Glomerular visceral epithelial cell (primary cell): ENCODE measurements around the gene MSI2.

Source experiments
- DNase-seq: peaks from one replicate; pipeline ENCODE4 v3.0.0-alpha.2; 2016; ENCODE audit errors: extremely low spot score

Gene MSI2

DNA sequence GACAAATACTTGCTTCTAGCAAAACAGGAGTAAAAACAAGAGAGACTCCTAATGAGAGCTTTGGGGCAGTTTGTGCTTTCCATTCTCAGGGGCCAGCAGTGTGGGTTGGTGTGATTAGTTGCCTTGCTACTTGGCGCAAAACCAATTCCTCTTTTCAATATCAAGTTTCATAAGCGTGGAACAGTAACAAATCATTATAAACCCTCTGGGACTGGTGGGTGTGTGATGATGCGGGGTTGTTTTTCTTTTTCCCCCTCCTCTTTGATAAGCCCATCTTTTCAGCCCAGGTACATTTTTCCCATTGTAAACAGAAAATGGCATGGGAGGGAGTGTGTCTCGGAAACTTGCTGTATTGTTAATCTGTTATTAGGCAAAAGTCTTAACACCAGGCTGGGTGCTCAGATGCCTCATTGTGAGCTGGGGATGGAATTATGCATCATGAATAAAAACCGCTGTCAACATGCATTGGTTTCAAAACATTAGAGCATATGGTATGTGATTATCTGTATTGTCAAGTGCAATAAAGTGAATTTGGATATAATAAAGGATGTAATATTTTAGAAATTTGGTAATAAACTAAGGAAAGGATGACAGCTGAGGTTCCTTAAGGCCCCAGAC, 322.4 kb downstream of the MSI2 start:
- DNase-seq, result no peak

DNA sequence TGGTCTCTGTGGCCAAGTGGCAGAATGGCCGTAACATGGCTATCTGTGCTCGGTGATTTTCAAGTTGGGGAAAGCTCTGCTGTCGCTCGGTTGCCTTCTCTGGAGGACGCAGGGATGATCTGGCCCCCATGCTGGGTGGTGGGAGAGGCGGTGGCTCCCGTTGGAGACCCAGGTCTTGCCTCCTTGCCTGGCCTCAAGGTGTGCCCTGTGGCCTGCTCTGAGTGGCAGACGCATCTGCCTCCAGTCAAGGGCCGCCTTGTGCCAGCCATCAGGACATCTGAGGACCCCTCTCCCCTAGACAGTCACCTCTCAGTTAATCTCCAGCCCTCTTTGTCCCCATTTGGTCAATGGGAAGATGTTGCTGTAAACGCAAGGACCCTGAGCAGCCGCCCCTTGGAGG, 322.9 kb downstream of the MSI2 start:
- no peak for DNase-seq

- no peak for DNase-seq
Observed at GRCh38 chr17:57580055-57580739, 323.9 kb downstream of the MSI2 start.

DNA sequence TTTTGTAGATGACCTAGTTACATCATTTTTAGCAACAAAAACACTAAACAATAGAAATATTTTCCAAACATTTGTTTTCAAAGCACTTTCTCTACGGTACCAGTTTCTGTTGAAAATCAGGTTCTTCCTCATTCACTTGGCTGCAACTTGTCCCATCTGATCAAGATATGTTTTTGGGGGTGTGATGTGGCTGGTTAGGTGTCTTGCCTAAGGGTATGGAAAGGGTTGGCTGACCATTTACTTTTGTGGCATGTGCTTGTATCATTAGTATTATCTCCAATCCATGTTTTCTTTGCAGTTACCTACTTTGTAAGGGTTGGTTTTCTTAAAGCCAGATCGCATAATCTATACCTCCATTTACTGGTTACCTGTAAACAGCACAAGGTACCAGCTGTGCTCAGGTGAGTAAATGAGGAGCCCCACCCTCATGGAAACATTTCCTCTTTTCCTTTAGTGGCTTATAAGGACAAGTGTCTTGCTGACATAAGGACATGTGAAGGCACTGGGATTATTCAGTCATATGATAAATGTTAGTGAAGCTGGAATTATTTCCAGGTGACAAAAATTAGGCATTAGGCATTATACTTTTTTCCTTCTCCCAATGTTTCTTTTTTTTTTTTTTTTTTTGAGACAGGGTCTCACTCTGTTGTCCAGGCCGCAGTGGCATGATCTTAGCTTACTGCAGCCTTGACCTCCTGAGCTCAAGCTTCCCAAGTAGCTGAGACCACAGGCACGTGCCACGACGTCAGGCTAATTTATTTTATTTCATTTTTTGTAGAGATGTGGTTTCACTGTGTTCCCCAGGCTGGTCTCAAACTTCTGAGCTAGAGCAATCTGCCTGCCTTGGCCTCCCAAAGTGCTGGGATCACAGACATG, 326.8 kb downstream of the MSI2 start:
- DNase-seq, result no peak

DNA sequence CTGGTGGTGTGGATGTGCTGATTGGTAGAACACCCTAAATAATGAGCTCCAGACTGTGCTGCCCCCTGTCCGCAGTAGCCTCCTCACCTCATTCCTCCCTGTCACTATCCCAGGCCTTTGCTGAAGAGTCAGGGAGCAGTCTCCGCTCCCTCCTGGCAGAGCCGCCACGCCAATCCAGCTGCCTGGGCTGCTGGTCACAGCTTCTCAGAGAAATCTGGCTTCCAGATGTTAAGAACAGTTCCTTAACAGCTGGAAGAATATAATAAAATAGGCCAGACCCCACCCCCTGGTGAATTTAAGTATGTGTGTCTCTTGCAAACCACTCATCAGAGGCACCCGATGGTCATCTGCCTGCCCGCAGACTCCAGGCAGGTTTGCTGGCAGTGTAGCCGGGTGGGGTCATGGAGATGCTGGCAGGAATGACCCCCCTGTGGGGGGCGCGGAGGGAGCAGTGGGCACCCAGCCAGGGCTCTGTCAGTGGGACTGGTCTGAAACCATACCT, 327.8 kb downstream of the MSI2 start:
- DNase-seq, result no peak

DNA sequence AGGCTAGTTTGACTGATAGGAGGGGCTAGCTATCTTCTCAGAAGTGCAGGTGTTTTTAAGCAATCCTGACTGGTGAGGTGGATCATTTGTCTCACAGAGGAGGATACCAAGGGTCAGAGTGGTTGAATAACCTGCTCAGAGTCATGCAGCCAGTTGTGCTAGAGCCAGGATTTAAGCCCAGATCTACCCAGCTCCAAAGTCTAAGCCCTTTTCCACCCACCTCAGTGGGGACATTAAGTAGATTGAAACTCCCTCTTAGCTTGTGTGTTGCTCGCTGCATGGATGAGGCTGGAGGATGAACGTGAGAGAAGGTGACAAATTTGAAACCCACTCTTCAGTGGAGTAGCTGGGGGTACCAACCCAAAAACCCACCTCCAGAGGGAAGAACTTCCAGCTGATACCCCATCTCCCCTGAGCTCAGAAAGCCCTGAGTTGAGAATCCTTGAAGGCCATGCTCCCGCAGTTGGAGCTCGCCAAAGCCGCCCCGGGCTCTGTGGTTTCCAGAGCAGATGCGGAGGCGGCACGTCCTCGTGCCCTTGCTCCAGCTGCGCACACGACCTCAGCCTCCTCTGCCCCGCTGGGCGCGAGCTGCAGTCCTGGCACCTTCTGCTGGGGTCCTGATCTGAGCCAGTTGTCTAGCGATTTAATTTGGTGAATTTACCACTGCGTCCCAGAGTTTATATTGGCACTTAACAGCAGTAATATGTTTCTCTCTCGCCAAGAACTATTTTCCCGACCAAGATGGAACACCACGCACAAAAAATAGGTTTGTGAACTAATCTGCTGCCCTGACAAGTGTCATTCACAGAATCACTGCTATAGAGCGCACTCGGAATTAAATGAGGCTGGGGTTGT, 329.2 kb downstream of the MSI2 start:
- DNase-seq, result no peak

DNA sequence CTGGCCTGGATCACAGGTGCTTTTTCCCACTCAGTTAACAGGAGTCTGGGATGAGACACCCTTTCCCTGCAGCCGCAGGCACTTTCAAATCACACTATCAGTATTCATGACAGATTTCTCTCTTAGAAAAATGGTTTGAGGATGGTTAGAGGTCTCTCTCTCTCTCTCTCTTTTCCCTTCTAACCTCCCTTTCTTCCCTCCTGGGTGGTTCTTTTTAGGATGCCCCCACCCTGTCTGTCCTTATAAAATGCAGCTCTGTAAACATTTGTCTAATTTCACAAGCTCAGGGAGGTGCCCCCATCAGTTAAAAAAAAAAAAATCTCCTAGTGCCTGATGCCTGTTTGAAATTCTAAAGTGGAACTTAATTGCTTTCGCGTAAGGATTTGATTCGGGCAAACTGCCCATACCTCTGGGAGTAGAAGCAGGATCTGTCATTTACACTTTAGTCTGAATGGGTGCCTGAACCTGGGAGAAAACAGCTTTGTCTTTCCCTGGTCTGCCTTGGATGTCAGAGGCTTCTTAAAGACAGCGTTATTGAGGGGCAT, 329.9 kb downstream of the MSI2 start:
- DNase-seq, result no peak

GRCh38 chr17:57586742-57587141, 330.4 kb downstream of the MSI2 start:
- no peak for DNase-seq

GRCh38 chr17:57587193-57587969, 331.1 kb downstream of the MSI2 start:
- DNase-seq, result no peak

DNA sequence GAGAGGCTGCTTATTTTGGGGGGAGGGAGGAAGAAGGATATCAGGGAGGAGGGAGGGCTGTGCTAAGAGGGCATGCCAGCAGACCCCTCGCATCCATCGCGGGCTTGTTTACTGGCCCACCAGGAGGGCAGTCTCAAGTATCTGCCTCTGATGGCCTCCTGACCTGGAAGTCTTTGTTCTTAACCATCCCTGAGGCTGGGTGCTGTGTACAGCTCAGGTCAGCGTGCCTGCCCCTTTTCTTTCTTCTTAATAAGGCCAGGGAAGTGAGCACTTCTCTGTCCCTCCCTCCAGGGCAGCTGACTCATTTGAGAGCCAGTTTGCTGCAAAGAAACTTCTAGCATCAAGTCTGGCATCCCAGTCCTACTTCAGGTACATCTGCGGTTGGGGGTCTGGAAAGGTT, 331.8 kb downstream of the MSI2 start:
- no peak for DNase-seq

GRCh38 chr17:57589151-57590034, 333.1 kb downstream of the MSI2 start:
- DNase-seq, result no peak

DNA sequence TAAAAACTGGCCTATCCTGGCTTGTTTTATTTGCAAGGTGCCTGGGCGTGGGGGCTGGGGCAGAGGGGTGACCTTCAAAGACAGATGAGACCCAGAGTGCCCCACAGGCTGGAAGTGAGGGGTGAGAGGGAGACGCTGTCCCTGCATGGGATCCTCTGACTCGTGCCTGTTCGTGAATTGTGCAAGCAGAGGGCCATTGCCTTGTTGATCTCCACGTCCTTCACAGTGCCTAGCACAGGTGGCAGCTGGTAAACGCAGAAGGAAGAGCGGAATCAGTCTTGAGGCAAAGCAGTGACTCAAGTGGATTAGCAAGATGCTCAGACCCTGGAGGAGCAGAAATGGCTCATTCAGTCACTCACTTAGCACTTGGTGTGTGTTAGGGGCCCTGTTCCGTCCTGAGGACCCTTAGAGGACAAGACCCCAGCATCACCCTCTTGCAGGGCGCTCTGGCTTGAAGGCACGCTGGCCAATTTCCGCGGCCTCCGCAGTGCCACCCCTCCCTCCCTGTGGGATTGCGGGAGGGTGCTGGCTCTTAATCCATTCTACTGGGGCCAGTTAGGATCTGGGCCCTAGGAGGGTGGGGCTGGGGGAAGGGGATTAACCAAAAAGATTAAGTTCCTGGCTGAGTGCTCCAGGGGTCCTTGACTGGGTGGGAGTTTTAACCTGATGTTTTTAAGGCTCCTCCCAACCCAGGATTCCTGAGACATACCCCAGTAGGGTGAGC, 337.6 kb downstream of the MSI2 start:
- DNase-seq, result no peak

GRCh38 chr17:57594767-57595166, 338.4 kb downstream of the MSI2 start:
- no peak for DNase-seq

DNA sequence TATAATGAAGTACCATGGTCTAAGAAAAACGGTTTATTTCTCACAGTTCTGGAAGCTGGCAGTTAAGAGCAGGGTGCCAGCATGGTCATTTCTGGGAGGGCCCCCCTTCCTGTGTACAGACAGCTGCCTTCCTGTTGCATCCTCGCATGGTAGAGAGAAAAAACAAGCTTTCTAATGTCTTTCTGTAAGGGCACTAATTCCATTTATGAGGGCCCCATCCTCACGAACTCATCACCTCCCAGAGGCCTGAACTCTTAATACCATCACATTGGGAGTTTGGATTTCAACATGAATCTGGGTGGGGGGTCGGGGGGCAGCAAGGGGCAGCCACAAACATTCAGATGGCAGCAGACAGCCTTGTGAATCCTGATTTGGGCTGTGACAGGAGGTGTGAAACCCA, 339.1 kb downstream of the MSI2 start:
- no peak for DNase-seq

DNA sequence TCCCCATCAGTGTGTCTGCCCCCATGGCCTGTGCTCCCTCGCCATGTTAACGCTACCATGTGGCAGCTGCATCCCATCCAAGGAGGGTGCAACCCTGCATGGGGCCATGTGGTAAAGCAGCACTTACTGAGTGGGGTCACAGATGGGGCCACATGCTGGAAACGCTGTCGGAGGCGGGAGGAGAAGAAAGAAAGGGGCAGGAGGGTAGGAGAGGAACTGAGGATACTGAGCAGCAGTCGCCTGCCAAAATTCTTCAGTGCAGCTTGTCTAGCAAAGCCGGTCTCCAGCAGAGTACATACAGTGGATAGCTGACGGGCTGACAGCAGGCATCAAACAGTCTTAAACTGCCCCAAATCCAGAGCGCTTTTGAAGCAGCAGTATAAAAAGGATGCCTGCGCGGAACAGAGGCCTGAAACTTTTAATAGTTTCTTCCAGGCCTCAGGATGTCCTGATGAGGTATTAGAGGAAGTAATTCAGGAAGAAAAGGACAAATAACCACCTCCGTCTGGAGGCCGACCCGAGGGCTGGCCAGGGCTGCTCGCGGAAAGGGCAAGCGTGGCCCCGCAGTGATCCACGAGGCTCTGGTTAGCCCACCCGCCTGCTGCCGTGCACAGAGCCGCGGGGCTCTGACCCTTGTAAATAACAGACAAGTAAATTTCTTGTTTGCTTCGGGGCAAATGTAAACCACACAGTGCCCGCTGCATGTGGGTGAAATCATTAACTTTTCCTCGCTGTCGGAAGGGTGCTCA, 339.8 kb downstream of the MSI2 start:
- no peak for DNase-seq

DNA sequence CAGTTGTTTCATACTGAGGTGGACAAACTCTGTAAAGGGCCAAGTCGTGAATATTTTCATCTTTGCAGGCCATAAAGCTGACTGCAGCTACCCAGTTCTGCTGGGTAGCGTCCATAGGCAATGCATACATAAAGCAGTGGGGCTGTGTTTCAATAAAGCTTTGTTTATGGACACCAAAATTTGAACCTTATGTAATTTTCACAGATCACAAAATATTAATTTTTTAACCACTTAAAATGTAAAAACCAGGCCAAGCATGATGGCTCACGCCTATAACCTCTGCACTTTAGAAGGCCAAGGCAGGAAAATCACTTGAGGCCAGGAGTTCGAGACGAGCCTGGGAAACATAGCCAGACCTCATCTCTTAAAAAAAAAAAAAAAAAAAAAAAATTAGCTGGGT, 340.8 kb downstream of the MSI2 start:
- DNase-seq, result no peak

DNA sequence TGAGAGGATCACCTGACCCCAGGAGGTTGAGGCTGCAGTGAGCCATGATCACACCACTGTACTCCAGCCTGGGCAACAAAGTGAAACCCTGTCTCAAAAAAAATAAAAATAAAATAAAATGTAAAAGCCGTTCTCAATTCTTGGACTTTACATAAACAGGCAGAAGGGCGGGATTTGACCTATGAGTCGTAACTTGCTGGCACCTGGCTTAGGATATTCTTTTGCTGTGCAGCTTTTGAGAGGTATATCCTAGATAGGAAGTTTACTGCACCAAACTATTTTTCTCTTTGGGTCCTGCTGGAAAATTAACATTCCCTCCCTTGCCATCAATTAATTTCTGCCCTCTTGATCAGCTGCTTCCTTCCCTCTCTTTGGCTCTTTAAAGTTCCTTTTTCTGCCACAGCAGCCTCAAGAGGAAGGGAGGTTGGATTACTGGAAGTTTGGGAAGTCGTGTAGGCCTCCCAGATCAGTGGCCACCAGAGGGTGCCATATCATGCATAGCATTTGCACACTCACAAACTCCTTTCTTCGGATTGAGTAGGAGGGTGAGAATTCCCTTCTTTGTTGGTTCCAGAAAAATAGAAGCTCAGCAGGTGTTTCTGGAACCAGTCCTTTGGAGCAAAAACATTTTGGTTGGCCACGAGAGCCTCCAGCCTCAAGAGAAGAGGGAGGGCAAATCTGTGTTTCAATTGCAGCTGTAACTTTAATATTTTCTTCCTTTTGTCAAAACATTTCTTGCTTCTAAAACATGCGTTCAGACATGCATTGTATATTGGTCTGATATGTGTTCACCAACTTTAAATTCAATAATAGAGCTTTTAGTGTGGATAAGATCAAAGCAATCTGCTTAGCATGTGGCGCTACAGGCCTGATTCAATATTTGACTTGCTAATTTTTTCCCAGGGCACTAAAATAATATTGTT, 341.5 kb downstream of the MSI2 start:
- DNase-seq, result peak; percentile 63
